HepG2 (cell line): ENCODE results near the gene BTBD19. TPM values are rescaled to one million over a fixed set of nuclear protein-coding genes. Genes with fewer than 3 reads are reported as not detected.

Experiments
- ARID5B ChIP-seq: IDR thresholded peaks from 2 replicates; pipeline ENCODE4 v1.4.0; 2020; ENCODE audit warnings: mild to moderate bottlenecking, missing genetic modification reagents
- CENPT ChIP-seq: sonication (generic); formaldehyde crosslinking; IDR thresholded peaks from 2 replicates; pipeline ENCODE4 v1.8.0; 2022; ENCODE audit warnings: low read depth, mild to moderate bottlenecking, moderate library complexity, missing genetic modification reagents
- E2F5 ChIP-seq: sonication (generic); formaldehyde crosslinking; conservative IDR thresholded peaks from 2 replicates; pipeline ENCODE4 v1.4.0; 2020; ENCODE audit warnings: missing genetic modification reagents
- HOXA9 ChIP-seq: sonication (generic); formaldehyde crosslinking; IDR thresholded peaks from 2 replicates; pipeline ENCODE4 v1.8.1; 2022; ENCODE audit warnings: missing genetic modification reagents, mild to moderate bottlenecking, moderate library complexity, borderline replicate concordance
- NKX3-1 ChIP-seq: sonication (generic); formaldehyde crosslinking; IDR thresholded peaks from 2 replicates; pipeline ENCODE4 v1.5.0; 2020; ENCODE audit warnings: missing genetic modification reagents
- POLR2A ChIP-seq, 2 experiments: IDR thresholded peaks; 2 replicates each; pipeline ENCODE4 v1.6.1; 2011; ENCODE audit warnings: low read depth in 2 of 2, low read length in 2 of 2, mild to moderate bottlenecking in 1 of 2, moderate library complexity in 1 of 2; ENCODE audit not compliant: insufficient read depth in 1 of 2
- SKIL ChIP-seq: sonication (generic); formaldehyde crosslinking; IDR thresholded peaks from 2 replicates; pipeline ENCODE4 v1.8.0; 2022; ENCODE audit warnings: missing genetic modification reagents, mild to moderate bottlenecking, moderate library complexity, borderline replicate concordance
- THAP7 ChIP-seq: sonication (generic); formaldehyde crosslinking; IDR thresholded peaks from 2 replicates; pipeline ENCODE4 v1.8.1; 2023; ENCODE audit warnings: mild to moderate bottlenecking, missing genetic modification reagents
- ZBTB14 ChIP-seq: sonication (generic); formaldehyde crosslinking; IDR thresholded peaks from 2 replicates; pipeline ENCODE4 v1.4.0; 2020; ENCODE audit warnings: missing genetic modification reagents
- ZFP91 ChIP-seq: sonication (generic); formaldehyde crosslinking; IDR thresholded peaks from 2 replicates; pipeline ENCODE4 v1.9.0; 2022; ENCODE audit warnings: missing genetic modification reagents, mild to moderate bottlenecking, borderline replicate concordance
- ZNF121 ChIP-seq: sonication (generic); formaldehyde crosslinking; IDR thresholded peaks from 2 replicates; pipeline ENCODE4 v1.5.0; 2020; ENCODE audit warnings: mild to moderate bottlenecking, missing genetic modification reagents
- polyA plus RNA-seq, 8 experiments: library from polyadenylated mRNA; depleted of rRNA in 3 of 8; stranded (reverse) in 7 of 8; unstranded in 1 of 8; fragments of >200 nt; fragmentation: Illumina TruSeq in 4 of 8; extraction: Trizol in 4 of 8; gene quantifications; 2 replicates each; pipeline versions ENCODE4 v1.2.1 to v1.2.3, GENCODE V29; 2011 to 2016; ENCODE audit warnings: low read depth in 4 of 8, missing spikeins in 1 of 8, mixed read lengths in 1 of 8; ENCODE audit not compliant: insufficient read depth in 1 of 8
- total RNA-seq, 5 experiments: library from RNA; depleted of rRNA; stranded (reverse); fragments of >200 nt; fragmentation: Illumina TruSeq; extraction: Trizol; gene quantifications; 2 replicates each; pipeline ENCODE4 v1.2.3, GENCODE V29; 2016; ENCODE audit warnings: low read depth in 1 of 5

Gene BTBD19
- total and polyA plus RNA-seq, 2 of the 13 experiments (the other 11 are each of a cell fraction or from before 2014, with no cell fraction given): 2.7 to 6.7 TPM

GRCh38 chr1:44807364-44808062 is 810 bp upstream of the BTBD19 start (continued):
- TF ChIP-seq CENPT (CRISPR knock-in tag) (no peak), NKX3-1 (0 out of 2 replicates have a peak, but pooled peaks have one; percentile 44), ZFP91 (CRISPR knock-in tag) (peak; percentile 80; the same call in 1 of the 2 replicates), ZBTB14 (no peak), POLR2A (IDR thresholded peaks at IDR 0.05; ENCODE audit: insufficient read depth in 1 of 2, low read depth in 2 of 2, low read length in 2 of 2) (peak in 1 of 2 experiments; percentile 69; a peak in 2 of 4 replicates), ARID5B (CRISPR knock-in tag) (peak; percentile 24; the same call in 1 of the 2 replicates), SKIL (peak; percentile 75; the same call in 1 of the 2 replicates), ZNF121 (CRISPR knock-in tag) (peak; percentile 81; the same call in 1 of the 2 replicates), HOXA9 (no peak), E2F5 (CRISPR knock-in tag) (no peak), THAP7 (CRISPR knock-in tag) (peak; percentile 15; the same call in 1 of the 2 replicates)
